ENCODE data around the gene PNMA1. TPM values are rescaled to one million over a fixed set of nuclear protein-coding genes. Genes with fewer than 3 reads are reported as not detected.

PNMA1 gene
- total and polyA plus RNA-seq, 2 of the 13 experiments (the other 11 are each of a cell fraction or from before 2014, with no cell fraction given), result 7.0 to 8.3 TPM

- TF ChIP-seq, protein P1, sequence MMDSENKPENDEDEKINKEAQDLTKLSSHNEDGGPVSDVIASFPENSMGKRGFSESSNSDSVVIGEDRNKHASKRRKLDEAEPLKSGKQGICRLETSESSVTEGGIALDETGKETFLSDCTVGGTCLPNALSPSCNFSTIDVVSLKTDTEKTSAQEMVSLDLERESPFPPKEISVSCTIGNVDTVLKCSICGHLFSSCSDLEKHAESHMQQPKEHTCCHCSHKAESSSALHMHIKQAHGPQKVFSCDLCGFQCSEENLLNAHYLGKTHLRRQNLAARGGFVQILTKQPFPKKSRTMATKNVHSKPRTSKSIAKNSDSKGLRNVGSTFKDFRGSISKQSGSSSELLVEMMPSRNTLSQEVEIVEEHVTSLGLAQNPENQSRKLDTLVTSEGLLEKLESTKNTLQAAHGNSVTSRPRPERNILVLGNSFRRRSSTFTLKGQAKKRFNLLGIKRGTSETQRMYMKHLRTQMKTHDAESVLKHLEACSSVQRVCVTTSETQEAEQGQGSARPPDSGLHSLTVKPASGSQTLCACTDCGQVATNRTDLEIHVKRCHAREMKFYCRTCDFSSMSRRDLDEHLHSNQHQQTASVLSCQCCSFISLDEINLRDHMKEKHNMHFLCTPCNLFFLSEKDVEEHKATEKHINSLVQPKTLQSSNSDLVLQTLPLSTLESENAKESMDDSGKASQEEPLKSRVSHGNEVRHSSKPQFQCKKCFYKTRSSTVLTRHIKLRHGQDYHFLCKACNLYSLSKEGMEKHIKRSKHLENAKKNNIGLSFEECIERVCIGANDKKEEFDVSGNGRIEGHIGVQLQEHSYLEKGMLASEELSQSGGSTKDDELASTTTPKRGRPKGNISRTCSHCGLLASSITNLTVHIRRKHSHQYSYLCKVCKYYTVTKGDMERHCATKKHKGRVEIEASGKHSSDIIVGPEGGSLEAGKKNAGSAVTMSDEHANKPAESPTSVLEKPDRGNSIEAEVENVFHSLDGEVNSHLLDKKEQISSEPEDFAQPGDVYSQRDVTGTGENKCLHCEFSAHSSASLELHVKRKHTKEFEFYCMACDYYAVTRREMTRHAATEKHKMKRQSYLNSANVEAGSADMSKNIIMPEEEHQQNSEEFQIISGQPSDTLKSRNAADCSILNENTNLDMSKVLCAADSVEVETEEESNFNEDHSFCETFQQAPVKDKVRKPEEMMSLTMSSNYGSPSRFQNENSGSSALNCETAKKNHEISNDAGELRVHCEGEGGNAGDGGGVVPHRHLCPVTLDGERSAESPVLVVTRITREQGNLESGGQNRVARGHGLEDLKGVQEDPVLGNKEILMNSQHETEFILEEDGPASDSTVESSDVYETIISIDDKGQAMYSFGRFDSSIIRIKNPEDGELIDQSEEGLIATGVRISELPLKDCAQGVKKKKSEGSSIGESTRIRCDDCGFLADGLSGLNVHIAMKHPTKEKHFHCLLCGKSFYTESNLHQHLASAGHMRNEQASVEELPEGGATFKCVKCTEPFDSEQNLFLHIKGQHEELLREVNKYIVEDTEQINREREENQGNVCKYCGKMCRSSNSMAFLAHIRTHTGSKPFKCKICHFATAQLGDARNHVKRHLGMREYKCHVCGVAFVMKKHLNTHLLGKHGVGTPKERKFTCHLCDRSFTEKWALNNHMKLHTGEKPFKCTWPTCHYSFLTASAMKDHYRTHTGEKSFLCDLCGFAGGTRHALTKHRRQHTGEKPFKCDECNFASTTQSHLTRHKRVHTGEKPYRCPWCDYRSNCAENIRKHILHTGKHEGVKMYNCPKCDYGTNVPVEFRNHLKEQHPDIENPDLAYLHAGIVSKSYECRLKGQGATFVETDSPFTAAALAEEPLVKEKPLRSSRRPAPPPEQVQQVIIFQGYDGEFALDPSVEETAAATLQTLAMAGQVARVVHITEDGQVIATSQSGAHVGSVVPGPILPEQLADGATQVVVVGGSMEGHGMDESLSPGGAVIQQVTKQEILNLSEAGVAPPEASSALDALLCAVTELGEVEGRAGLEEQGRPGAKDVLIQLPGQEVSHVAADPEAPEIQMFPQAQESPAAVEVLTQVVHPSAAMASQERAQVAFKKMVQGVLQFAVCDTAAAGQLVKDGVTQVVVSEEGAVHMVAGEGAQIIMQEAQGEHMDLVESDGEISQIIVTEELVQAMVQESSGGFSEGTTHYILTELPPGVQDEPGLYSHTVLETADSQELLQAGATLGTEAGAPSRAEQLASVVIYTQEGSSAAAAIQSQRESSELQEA (CRISPR knock-in tag; IDR thresholded peaks at IDR 0.05; ENCODE audit: not compliant biosample characterization), result no peak
- no peak for TF ChIP-seq SIN3A (IDR thresholded peaks at IDR 0.05; ENCODE audit: borderline replicate concordance, low read depth, low read length)
- no peak for TF ChIP-seq TAF1 (CRISPR knock-in tag; IDR thresholded peaks at IDR 0.05)
- TF ChIP-seq ZNF253 (CRISPR knock-in tag; IDR thresholded peaks at IDR 0.05; ENCODE audit: borderline replicate concordance), result no peak
- TF ChIP-seq MED1 (CRISPR knock-in tag; IDR thresholded peaks at IDR 0.05), result 0 out of 2 replicates have a peak, but pooled peaks have one; percentile 10
- TF ChIP-seq MYPOP (CRISPR knock-in tag; IDR thresholded peaks at IDR 0.05), result no peak
- TF ChIP-seq ZNF776 (CRISPR knock-in tag; IDR thresholded peaks at IDR 0.05), result no peak
- TF ChIP-seq TGIF2 (CRISPR knock-in tag; IDR thresholded peaks at IDR 0.05), result no peak
- TF ChIP-seq FLYWCH1 (CRISPR knock-in tag; IDR thresholded peaks at IDR 0.05), result no peak
- TF ChIP-seq ZNF678 (CRISPR knock-in tag; IDR thresholded peaks at IDR 0.05), result peak; percentile 50; the same call in 1 of the 2 replicates
- TF ChIP-seq ZMYM2 (CRISPR knock-in tag; IDR thresholded peaks at IDR 0.05), result no peak
- no peak for TF ChIP-seq ZNF292 (CRISPR knock-in tag; IDR thresholded peaks at IDR 0.05; ENCODE audit: borderline replicate concordance, low read depth)
- no peak for TF ChIP-seq ZNF530 (CRISPR knock-in tag; IDR thresholded peaks at IDR 0.05; ENCODE audit: low read depth)
- no peak for TF ChIP-seq SP5 (CRISPR knock-in tag; IDR thresholded peaks at IDR 0.05; ENCODE audit: borderline replicate concordance, low read depth)
- TF ChIP-seq ZNF12 (CRISPR knock-in tag; IDR thresholded peaks at IDR 0.05), result no peak
- TF ChIP-seq, protein P2, sequence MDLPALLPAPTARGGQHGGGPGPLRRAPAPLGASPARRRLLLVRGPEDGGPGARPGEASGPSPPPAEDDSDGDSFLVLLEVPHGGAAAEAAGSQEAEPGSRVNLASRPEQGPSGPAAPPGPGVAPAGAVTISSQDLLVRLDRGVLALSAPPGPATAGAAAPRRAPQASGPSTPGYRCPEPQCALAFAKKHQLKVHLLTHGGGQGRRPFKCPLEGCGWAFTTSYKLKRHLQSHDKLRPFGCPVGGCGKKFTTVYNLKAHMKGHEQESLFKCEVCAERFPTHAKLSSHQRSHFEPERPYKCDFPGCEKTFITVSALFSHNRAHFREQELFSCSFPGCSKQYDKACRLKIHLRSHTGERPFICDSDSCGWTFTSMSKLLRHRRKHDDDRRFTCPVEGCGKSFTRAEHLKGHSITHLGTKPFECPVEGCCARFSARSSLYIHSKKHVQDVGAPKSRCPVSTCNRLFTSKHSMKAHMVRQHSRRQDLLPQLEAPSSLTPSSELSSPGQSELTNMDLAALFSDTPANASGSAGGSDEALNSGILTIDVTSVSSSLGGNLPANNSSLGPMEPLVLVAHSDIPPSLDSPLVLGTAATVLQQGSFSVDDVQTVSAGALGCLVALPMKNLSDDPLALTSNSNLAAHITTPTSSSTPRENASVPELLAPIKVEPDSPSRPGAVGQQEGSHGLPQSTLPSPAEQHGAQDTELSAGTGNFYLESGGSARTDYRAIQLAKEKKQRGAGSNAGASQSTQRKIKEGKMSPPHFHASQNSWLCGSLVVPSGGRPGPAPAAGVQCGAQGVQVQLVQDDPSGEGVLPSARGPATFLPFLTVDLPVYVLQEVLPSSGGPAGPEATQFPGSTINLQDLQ (CRISPR knock-in tag; IDR thresholded peaks at IDR 0.05), result no peak
- TF ChIP-seq FOXA3 (CRISPR knock-in tag; IDR thresholded peaks at IDR 0.05), result no peak
- TF ChIP-seq, protein P3, sequence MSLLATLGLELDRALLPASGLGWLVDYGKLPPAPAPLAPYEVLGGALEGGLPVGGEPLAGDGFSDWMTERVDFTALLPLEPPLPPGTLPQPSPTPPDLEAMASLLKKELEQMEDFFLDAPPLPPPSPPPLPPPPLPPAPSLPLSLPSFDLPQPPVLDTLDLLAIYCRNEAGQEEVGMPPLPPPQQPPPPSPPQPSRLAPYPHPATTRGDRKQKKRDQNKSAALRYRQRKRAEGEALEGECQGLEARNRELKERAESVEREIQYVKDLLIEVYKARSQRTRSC (CRISPR knock-in tag; IDR thresholded peaks at IDR 0.05; ENCODE audit: low read depth), result no peak
Observed at GRCh38 chr14:73759183-73759713, 45.1 kb upstream of the PNMA1 start (continued).

All from HepG2 (cell line).